Thoracic aorta (tissue), 2 donors: ENCODE data around the gene CBLB. TPM values are rescaled to one million over a fixed set of nuclear protein-coding genes. Genes with fewer than 3 reads are reported as not detected.
A peak's percentile ranks its signal among the peaks of the same experiment; 100 is the strongest.

Experiments
- ATAC-seq: fragments of 150-250 bp; one replicate; pipeline ENCODE4 v1.8.0; 2017; ENCODE audit warnings: low read depth; ENCODE audit not compliant: insufficient number of reproducible peaks, low FRiP score
- DNase-seq: peaks from one replicate; pipeline ENCODE4 v3.0.0-alpha.2; 2020; ENCODE audit warnings: low spot score
- H3K27ac ChIP-seq, 2 donors: fragments of 200-600 bp; sonication (generic); 1 replicate in 1 of 2; 2 replicates in 1 of 2; pipeline ENCODE4 v1.5.1; 2016; ENCODE audit warnings: mild to moderate bottlenecking in 2 of 2, moderate library complexity in 2 of 2
- H3K27me3 ChIP-seq: fragments of 200-600 bp; sonication (generic); replicated peaks from 2 replicates; pipeline ENCODE4 v1.6.0; 2016; ENCODE audit warnings: mild to moderate bottlenecking; ENCODE audit not compliant: insufficient read depth
- H3K36me3 ChIP-seq: fragments of 200-600 bp; sonication (generic); one replicate; pipeline ENCODE4 v1.5.1; 2016
- H3K4me1 ChIP-seq, 2 donors: fragments of 200-600 bp; sonication (generic); 1 replicate in 1 of 2; 2 replicates in 1 of 2; pipeline versions ENCODE4 v1.5.1 to v1.6.0; 2016; ENCODE audit warnings: low read depth in 2 of 2, mild to moderate bottlenecking in 1 of 2; ENCODE audit not compliant: control insufficient read depth in 1 of 2
- H3K4me3 ChIP-seq: fragments of 200-600 bp; sonication (generic); 2 replicates; pipeline ENCODE4 v1.5.1; 2016; ENCODE audit warnings: mild to moderate bottlenecking
- H3K9me3 ChIP-seq: fragments of 200-600 bp; sonication (generic); 2 replicates; pipeline ENCODE4 v1.5.1; 2016
- total RNA-seq, 2 donors: library from RNA; depleted of rRNA; stranded (reverse); fragments of >200 nt; gene quantifications; one replicate each; pipeline versions ENCODE4 v1.1.0 to v1.2.3, GENCODE V29; 2016
- TF ChIP-seq, protein P1 (sequence below): fragments of 200-600 bp; sonication (generic); IDR thresholded peaks from one replicate; pipeline ENCODE4 v1.5.1; 2019; ENCODE audit warnings: antibody characterized with exemption

The CBLB gene
- total RNA-seq, 2 donors from 2014 or later: 51.0 to 145 TPM

- H3K36me3 ChIP-seq: no peaks in the 10 kb centered on the region
- no peaks in the 10 kb centered on the region for H3K27me3 ChIP-seq
- TF ChIP-seq, protein P1, sequence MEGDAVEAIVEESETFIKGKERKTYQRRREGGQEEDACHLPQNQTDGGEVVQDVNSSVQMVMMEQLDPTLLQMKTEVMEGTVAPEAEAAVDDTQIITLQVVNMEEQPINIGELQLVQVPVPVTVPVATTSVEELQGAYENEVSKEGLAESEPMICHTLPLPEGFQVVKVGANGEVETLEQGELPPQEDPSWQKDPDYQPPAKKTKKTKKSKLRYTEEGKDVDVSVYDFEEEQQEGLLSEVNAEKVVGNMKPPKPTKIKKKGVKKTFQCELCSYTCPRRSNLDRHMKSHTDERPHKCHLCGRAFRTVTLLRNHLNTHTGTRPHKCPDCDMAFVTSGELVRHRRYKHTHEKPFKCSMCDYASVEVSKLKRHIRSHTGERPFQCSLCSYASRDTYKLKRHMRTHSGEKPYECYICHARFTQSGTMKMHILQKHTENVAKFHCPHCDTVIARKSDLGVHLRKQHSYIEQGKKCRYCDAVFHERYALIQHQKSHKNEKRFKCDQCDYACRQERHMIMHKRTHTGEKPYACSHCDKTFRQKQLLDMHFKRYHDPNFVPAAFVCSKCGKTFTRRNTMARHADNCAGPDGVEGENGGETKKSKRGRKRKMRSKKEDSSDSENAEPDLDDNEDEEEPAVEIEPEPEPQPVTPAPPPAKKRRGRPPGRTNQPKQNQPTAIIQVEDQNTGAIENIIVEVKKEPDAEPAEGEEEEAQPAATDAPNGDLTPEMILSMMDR: no peak
- DNase-seq (no peak), ATAC-seq (no peak)
- H3K9me3 ChIP-seq: no peaks in the 10 kb centered on the region
- H3K4me3 ChIP-seq: no peak overlapping the region
- H3K27ac ChIP-seq: no peak overlapping the region
- H3K4me1 ChIP-seq: peaks cover 2 to 3% of the 10 kb centered on the region in 2 donors
Observed at GRCh38 chr3:105758451-105758850, 110.4 kb downstream of the CBLB start.

- H3K4me1 ChIP-seq: peaks cover 3 to 5% of the 10 kb centered on the region in 2 donors
- no peak overlapping the region for H3K27ac ChIP-seq
- H3K27me3 ChIP-seq: no peaks in the 10 kb centered on the region
- TF ChIP-seq, protein P1: no peak
- H3K4me3 ChIP-seq: no peak overlapping the region
- no peaks in the 10 kb centered on the region for H3K9me3 ChIP-seq
- H3K36me3 ChIP-seq: no peaks in the 10 kb centered on the region
- DNase-seq (no peak), ATAC-seq (no peak)
Observed at GRCh38 chr3:105755121-105755886, 113.5 kb downstream of the CBLB start.

- Histone ChIP-seq H3K4me1 (peaks cover 9 to 14% of the 10 kb centered on the region in 2 donors), H3K27ac (no peak overlapping the region), H3K27me3 (no peaks in the 10 kb centered on the region), H3K9me3 (no peaks in the 10 kb centered on the region), H3K36me3 (no peaks in the 10 kb centered on the region), H3K4me3 (no peak overlapping the region)
- ATAC-seq (no peak), DNase-seq (no peak)
- TF ChIP-seq, protein P1: no peak
Observed at GRCh38 chr3:105752791-105753415, 115.9 kb downstream of the CBLB start.

DNA sequence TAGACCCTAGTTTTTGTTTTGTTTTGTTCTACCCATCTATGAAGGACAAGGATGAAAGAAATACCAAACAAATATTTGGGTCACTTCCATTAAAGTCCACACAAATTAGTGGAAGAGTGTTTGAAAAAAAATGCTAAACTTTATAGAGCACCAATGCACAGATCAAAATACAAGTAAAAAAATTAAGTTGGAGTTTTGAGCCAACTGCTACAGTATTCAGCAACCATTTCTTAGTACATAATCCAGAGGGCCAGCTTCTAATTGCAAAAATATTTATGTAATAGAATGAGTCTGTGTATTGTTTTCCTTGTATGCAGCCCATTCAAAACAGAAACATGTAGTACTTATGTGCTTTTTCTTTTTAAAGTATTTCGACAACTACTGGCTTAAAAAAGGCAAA lies 121.1 kb downstream of the CBLB start:
- H3K36me3 ChIP-seq: no peaks in the 10 kb centered on the region
- H3K27ac ChIP-seq: no peak overlapping the region
- H3K4me1 ChIP-seq: peaks cover 22 to 34% of the 10 kb centered on the region in 2 donors
- H3K27me3 ChIP-seq: no peaks in the 10 kb centered on the region
- H3K9me3 ChIP-seq: no peaks in the 10 kb centered on the region
- no peak overlapping the region for H3K4me3 ChIP-seq
- no peak for ATAC-seq
- TF ChIP-seq, protein P1: no peak
- no peak for DNase-seq

DNA sequence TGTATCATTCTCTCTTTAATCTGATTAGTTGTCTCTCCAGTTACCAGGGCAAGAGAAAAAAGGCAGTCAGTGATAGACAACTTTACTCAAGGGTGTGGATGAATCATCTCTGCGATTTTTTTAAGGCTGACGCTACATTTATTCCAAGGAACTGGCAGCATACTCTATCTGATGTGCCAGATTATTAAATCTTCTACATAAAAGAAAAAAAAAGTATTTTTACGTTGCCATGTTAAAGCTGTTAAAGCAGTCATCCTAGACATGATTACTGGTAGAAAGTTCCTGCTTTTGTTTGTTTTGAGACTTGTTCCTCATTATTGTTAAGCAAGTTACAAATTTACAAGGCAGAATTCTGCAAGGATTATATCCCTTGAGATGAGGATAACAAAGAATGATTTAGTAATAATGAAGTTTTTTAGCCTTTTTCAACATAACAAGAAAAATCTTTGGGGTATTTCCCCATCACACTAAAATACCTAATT lies 121.7 kb downstream of the CBLB start:
- no peaks in the 10 kb centered on the region for H3K9me3 ChIP-seq
- DNase-seq: no peak
- H3K27ac ChIP-seq: peak overlapping the region in 1 of 2 donors; percentile 39
- H3K36me3 ChIP-seq: no peaks in the 10 kb centered on the region
- H3K4me1 ChIP-seq: peaks cover 22 to 34% of the 10 kb centered on the region in 2 donors
- TF ChIP-seq, protein P1: no peak
- no peak overlapping the region for H3K4me3 ChIP-seq
- peak; percentile 54 for ATAC-seq
- no peaks in the 10 kb centered on the region for H3K27me3 ChIP-seq
